Stomach (tissue), 9 donors: ENCODE data around the gene DUSP28. TPM values are rescaled to one million over a fixed set of nuclear protein-coding genes. Genes with fewer than 3 reads are reported as not detected.

Source experiments
- DNase-seq, 2 donors: peaks; one replicate each; pipeline versions ENCODE4 v3.0.0 to v3.0.0-alpha.2; 2013 to 2019
- H3K27ac ChIP-seq, 5 donors: fragments of 200-600 bp in 4 of 5; sonication (generic) in 4 of 5; one replicate each; pipeline ENCODE4 v1.5.1; 2013 to 2019; ENCODE audit warnings: mild to moderate bottlenecking in 1 of 5, moderate library complexity in 1 of 5
- H3K27me3 ChIP-seq, 3 donors: fragments of 200-600 bp; sonication (generic); one replicate each; pipeline ENCODE4 v1.5.1; 2017 to 2019; ENCODE audit warnings: mixed run types in 1 of 3
- H3K36me3 ChIP-seq, 4 donors: fragments of 200-600 bp; sonication (generic); 1 replicate in 3 of 4; 2 replicates in 1 of 4; pipeline ENCODE4 v1.5.1; 2016 to 2019
- H3K4me1 ChIP-seq, 4 donors: fragments of 200-600 bp; sonication (generic); one replicate each; pipeline ENCODE4 v1.5.1; 2016 to 2019
- H3K4me3 ChIP-seq, 4 donors: fragments of 200-600 bp; sonication (generic) in 3 of 4; one replicate each; pipeline ENCODE4 v1.5.1; 2016 to 2019; ENCODE audit warnings: mild to moderate bottlenecking in 1 of 4
- H3K9me3 ChIP-seq, 4 donors: fragments of 200-600 bp; sonication (generic); one replicate each; pipeline ENCODE4 v1.5.1; 2016 to 2019
- EP300 ChIP-seq: sonication (generic); formaldehyde crosslinking; IDR thresholded peaks from one replicate; pipeline ENCODE4 v1.6.1; 2017; ENCODE audit warnings: antibody characterized with exemption
- POLR2A ChIP-seq, 4 donors: fragments of 450-650 bp; IDR thresholded peaks; one replicate each; pipeline ENCODE4 v1.6.1; 2016; ENCODE audit warnings: antibody characterized with exemption in 4 of 4, control low read depth in 2 of 4, mild to moderate bottlenecking in 1 of 4, moderate library complexity in 1 of 4
- POLR2AphosphoS5 ChIP-seq, 3 donors: sonication (generic); formaldehyde crosslinking; IDR thresholded peaks; one replicate each; pipeline ENCODE4 v1.6.1; 2016; ENCODE audit warnings: antibody characterized with exemption in 3 of 3
- WGBS, 5 donors: extraction: QIAGEN DNeasy Blood & Tissue Kit in 3 of 5; methylation state at CpG; one replicate each; pipeline versions ENCODE4 v1.1.5 to v1.1.7; 2013 to 2018; 5-methylcytosine and 5-hydroxymethylcytosine counted together
- intact Hi-C: fragments of 100-400 bp; cut with DNase I; formaldehyde crosslinking; loops from one replicate; pipeline ENCODE4 v1.15.1; 2023; ENCODE audit warnings: low total_unique reads
- polyA plus RNA-seq, 3 donors: library from polyadenylated mRNA; stranded (reverse); fragments of 200-250 nt; gene quantifications; one replicate each; pipeline ENCODE4 v1.2.3, GENCODE V29; 2013
- total RNA-seq, 5 donors: library from RNA; depleted of rRNA; stranded (reverse); fragments of >200 nt; gene quantifications; one replicate each; pipeline versions ENCODE4 v1.1.0 to v1.2.3, GENCODE V29; 2014 to 2016
- TF ChIP-seq, protein P1 (sequence below), 7 experiments: fragments of 450-650 bp in 4 of 7; fragments of 200-600 bp in 3 of 7; sonication (generic) in 3 of 7; IDR thresholded peaks; one replicate each; pipeline ENCODE4 v1.5.1; 2016 to 2019; ENCODE audit warnings: antibody characterized with exemption in 7 of 7, control low read depth in 2 of 7, mild to moderate bottlenecking in 1 of 7
- donor health status: healthy with polysubstance abuse.
- donor health status: Bipolar disorder and iron deficiency.
- donor health status: healthy.

Gene DUSP28
- total and polyA plus RNA-seq, 8 donors: 1.3 to 71.5 (median 4.0) TPM

GRCh38 chr2:240574386-240575100, 14.4 kb downstream of the DUSP28 start:
- Histone ChIP-seq H3K4me1 (peaks cover 29 to 67% (median 58%) of the 10 kb centered on the region in 4 donors), H3K27me3 (no peaks in the 10 kb centered on the region), H3K27ac (no peak overlapping the region), H3K9me3 (no peaks in the 10 kb centered on the region), H3K4me3 (no peak overlapping the region), H3K36me3 (peaks cover 47 to 82% (median 69%) of the 10 kb centered on the region in 4 donors)
- WGBS, 5 donors: 77 to 85% (median 84%) methylated on average over 18 to 21 of the region's 21 CpGs
- no peak for DNase-seq
- intact Hi-C loops: no loop called here
- no peak for TF ChIP-seq POLR2A (IDR thresholded peaks at IDR 0.05)
- TF ChIP-seq POLR2AphosphoS5 (IDR thresholded peaks at IDR 0.05): no peak
- TF ChIP-seq EP300: no peak
- TF ChIP-seq, protein P1, sequence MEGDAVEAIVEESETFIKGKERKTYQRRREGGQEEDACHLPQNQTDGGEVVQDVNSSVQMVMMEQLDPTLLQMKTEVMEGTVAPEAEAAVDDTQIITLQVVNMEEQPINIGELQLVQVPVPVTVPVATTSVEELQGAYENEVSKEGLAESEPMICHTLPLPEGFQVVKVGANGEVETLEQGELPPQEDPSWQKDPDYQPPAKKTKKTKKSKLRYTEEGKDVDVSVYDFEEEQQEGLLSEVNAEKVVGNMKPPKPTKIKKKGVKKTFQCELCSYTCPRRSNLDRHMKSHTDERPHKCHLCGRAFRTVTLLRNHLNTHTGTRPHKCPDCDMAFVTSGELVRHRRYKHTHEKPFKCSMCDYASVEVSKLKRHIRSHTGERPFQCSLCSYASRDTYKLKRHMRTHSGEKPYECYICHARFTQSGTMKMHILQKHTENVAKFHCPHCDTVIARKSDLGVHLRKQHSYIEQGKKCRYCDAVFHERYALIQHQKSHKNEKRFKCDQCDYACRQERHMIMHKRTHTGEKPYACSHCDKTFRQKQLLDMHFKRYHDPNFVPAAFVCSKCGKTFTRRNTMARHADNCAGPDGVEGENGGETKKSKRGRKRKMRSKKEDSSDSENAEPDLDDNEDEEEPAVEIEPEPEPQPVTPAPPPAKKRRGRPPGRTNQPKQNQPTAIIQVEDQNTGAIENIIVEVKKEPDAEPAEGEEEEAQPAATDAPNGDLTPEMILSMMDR (IDR thresholded peaks at IDR 0.05): no peak

DNA sequence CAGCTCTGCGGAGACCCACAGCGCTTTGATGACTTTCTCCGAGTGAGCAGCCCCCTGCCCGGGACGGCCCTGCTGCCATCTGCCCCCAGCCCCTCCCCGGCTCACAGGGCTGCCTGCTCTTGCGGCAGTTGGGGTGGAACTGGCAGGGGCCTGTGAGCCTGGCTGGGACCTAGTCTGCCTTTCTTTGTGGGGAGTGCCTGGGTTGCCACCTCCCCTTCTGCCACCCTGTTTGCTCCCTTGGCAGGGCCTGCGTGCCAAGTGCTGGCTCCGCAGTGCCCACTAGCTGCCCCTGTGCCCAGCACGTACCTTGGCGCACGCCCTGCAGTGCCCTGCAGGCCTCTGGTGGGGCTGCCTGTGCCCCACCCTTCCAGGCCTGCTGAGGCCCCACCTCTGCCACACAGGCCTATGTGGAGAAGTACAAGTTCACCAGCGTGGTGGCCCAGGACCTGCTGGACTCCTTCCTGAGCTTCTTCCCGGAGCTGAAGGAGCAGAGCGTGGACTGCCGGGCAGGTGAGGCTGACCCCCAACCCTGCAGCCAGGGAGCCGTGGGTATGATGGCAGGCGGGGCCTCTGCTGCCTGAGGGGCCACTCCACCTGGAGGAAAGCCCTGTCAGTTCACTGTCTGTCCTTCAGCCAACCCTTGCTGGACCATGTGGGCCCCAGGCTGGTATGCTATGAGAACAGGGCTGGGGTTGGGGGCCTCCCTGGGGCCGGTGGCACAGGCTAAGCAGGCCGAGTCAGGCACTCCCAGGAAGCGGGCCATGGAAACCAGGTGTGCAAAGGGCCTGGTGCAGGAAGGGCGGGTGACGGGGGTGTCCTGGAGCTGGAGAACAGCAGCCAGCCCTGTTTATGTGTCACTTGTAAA, 15.2 kb downstream of the DUSP28 start:
- peaks cover 29 to 67% (median 58%) of the 10 kb centered on the region in 4 donors for H3K4me1 ChIP-seq
- no peaks in the 10 kb centered on the region for H3K27me3 ChIP-seq
- TF ChIP-seq POLR2AphosphoS5 (IDR thresholded peaks at IDR 0.05) (no peak), POLR2A (IDR thresholded peaks at IDR 0.05) (no peak), EP300 (no peak)
- TF ChIP-seq, protein P1 (IDR thresholded peaks at IDR 0.05): no peak
- DNase-seq: no peak
- no peak overlapping the region for H3K4me3 ChIP-seq
- peak overlapping the region in 2 of 5 donors; percentile 5 to 6 for H3K27ac ChIP-seq
- WGBS, 5 donors: 74 to 84% (median 79%) methylated on average over 15 to 23 of the region's 23 CpGs
- H3K36me3 ChIP-seq: peaks cover 47 to 82% (median 69%) of the 10 kb centered on the region in 4 donors
- no peaks in the 10 kb centered on the region for H3K9me3 ChIP-seq
- intact Hi-C loops: no loop called here

GRCh38 chr2:240576036-240576435, 15.9 kb downstream of the DUSP28 start:
- Histone ChIP-seq H3K27ac (no peak overlapping the region), H3K9me3 (no peaks in the 10 kb centered on the region), H3K27me3 (no peaks in the 10 kb centered on the region), H3K4me3 (no peak overlapping the region), H3K36me3 (peaks cover 47 to 85% (median 69%) of the 10 kb centered on the region in 4 donors), H3K4me1 (peaks cover 25 to 65% (median 54%) of the 10 kb centered on the region in 4 donors)
- TF ChIP-seq EP300: no peak
- TF ChIP-seq, protein P1 (IDR thresholded peaks at IDR 0.05): no peak
- no peak for TF ChIP-seq POLR2A (IDR thresholded peaks at IDR 0.05)
- no peak for TF ChIP-seq POLR2AphosphoS5 (IDR thresholded peaks at IDR 0.05)
- intact Hi-C loops: no loop called here
- DNase-seq: no peak
- 76 to 91% (median 79%) methylated on average over 5 to 6 of the region's 6 CpGs for WGBS, 5 donors

DNA sequence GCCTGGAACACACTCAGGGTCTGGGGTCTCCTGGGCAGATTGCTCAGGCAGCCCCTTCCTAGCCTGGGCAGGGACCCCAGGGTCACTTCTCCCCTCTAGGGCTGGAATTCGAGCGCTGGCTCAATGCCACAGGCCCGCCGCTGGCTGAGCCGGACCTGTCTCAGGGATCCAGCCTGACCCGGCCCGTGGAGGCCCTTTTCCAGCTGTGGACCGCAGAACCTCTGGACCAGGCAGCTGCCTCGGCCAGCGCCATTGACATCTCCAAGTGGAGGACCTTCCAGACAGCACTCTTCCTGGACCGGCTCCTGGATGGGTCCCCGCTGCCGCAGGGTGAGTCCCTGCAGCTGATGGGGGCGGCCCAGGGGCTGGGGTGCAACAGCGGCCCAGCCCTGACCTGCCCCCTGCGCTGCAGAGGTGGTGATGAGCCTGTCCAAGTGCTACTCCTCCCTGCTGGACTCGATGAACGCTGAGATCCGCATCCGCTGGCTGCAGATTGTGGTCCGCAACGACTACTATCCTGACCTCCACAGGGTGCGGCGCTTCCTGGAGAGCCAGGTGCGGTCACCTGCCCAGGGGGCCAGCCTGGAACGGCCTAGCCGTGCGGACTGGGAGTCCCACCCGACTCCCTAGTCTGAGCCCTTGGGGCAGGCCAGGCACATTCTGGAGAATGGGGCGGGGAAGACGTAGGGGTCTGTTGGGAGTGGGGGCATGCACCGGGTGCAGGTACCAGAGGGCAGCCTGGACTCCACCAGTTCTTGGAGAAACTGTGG, 16.5 kb downstream of the DUSP28 start:
- no peak for DNase-seq
- Histone ChIP-seq H3K36me3 (peaks cover 47 to 85% (median 70%) of the 10 kb centered on the region in 4 donors), H3K27ac (no peak overlapping the region), H3K4me3 (no peak overlapping the region), H3K9me3 (no peaks in the 10 kb centered on the region), H3K4me1 (peaks cover 22 to 59% (median 48%) of the 10 kb centered on the region in 4 donors), H3K27me3 (no peaks in the 10 kb centered on the region)
- 91 to 94% (median 92%) methylated on average over 25 to 32 of the region's 32 CpGs for WGBS, 5 donors
- TF ChIP-seq, protein P1 (IDR thresholded peaks at IDR 0.05): no peak
- no peak for TF ChIP-seq POLR2A (IDR thresholded peaks at IDR 0.05)
- no peak for TF ChIP-seq EP300
- TF ChIP-seq POLR2AphosphoS5 (IDR thresholded peaks at IDR 0.05): no peak
- intact Hi-C loops: no loop called here
